ENCODE results near the gene CACNA1S. TPM values are rescaled to one million over a fixed set of nuclear protein-coding genes. Genes with fewer than 3 reads are reported as not detected.

Gene CACNA1S
- total RNA-seq, 2 experiments from 2014 or later: not detected

DNA sequence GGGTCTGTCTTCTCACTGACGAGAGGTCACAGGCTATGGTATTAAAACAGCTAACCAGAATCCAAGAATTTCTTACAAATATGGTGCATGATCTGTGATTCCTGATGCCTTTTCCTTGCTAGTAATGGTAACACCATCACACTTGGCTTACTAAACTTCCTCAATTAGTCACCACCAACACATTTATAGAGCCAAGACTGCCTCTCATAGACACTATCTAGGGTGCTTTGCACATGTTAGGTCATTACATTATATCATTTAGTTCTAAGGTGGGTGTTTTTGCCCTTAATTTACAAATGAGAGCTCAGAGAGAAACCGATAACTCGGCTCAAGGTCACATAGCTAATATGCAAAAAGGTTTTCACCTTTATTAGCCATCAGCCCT, 97.4 kb downstream of the CACNA1S start:
- ATAC-seq: no peak
- H3K4me3 Mint-ChIP-seq: no peak overlapping the region
- ChIA-PET POLR2A (interaction anchor here (1.0 to 1.4 kb wide), 2 partner anchors 9 to 16 kb away, joined by 3 read pairs; no protein-coding TSS in a partner anchor), CTCF (interaction anchor here (0.9 to 10.9 kb wide), 6 partner anchors 11 to 104 kb away, joined by 4 to 130 read pairs (median 24); partner anchors contain the start of genes CACNA1S and KIF21B)
- peaks cover 64% of the 10 kb centered on the region for H3K36me3 Mint-ChIP-seq (ENCODE audit: low read depth)
- no peak for DNase-seq
- H3K27me3 Mint-ChIP-seq (ENCODE audit: low read depth): no peaks in the 10 kb centered on the region
- no peaks in the 10 kb centered on the region for H3K9me3 Mint-ChIP-seq (ENCODE audit: insufficient read depth)
- peak overlapping the region; percentile 100 for H3K27ac Mint-ChIP-seq
- peaks cover 98% of the 10 kb centered on the region for H3K4me1 Mint-ChIP-seq (ENCODE audit: low read depth)

DNA sequence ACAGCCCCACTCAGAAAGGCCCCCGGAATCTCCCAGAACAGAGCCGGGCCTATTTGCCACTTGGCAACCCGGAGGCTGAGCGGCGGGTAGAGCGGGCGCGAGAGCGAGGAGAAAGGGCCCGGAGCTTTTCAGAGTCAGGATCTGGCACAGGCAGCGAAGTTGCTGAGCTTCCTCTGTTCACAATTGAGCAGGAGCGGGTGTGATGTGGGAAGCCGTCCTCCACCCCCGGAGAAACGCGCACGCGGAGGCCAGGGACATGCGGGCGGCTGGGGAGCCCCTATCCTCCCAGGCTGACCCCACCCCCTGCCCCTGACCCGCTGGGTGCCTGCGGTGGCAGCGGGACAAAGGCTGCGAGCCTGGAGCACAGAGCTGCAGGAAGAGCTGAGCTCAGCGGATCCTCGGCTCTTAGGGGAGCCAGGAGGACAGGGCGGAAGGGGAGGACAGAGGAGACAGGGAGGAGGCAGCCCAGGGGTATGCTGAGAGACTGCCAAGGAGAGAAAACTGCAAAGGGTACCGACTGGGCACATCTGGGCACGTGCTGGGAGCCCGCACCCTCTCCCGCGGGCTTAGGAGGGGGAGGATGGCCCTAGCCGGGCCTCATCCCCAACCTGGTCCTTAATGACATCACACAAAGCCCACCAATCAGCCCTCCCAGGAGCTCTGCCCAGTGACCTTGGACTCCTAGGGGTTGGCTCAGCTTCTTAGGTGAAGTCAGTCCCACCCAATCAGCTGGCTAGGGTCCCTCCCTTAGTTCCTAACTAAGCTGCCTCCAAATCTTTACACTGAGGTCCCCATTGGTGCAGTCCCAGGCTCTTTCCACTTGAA, 98.0 kb downstream of the CACNA1S start:
- ChIA-PET POLR2A (no interaction called here), CTCF (interaction anchor here (2.7 to 10.9 kb wide), 4 partner anchors 11 to 42 kb away, joined by 21 to 130 read pairs (median 31); partner anchors contain the start of gene KIF21B)
- Mint-ChIP-seq H3K27me3 (ENCODE audit: low read depth) (no peaks in the 10 kb centered on the region), H3K36me3 (ENCODE audit: low read depth) (peaks cover 64% of the 10 kb centered on the region), H3K27ac (peak overlapping the region; percentile 100), H3K9me3 (ENCODE audit: insufficient read depth) (no peaks in the 10 kb centered on the region), H3K4me1 (ENCODE audit: low read depth) (peaks cover 98% of the 10 kb centered on the region), H3K4me3 (peak overlapping the region; percentile 73)
- ATAC-seq (no peak), DNase-seq (no peak)

DNA sequence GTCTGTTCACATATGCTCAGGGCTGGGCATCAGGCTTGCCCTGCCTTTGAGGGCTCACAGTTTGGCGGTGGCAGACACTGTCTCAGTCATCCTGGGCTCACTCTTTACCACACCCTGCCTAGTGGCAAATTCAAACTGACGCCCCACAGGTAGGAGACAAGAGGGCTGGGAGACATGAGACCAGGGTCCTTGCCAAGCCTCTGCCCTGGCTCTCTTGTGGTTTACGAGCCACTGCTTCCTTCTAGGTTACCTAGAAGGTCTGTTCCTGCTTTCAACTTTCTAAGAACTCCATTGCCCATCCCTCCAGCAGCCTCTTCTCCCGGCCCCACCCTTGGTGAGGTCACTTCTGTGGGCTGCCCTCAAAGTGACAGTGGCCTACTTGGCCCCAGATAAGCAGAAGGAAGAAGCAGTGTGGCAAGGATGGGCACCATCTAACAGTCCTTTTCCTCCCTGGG, 99.2 kb downstream of the CACNA1S start:
- H3K4me3 Mint-ChIP-seq: peak overlapping the region; percentile 73
- ATAC-seq (peak; percentile 72), DNase-seq (peak; percentile 72)
- no peaks in the 10 kb centered on the region for H3K27me3 Mint-ChIP-seq (ENCODE audit: low read depth)
- CTCF ChIA-PET: interaction anchor here (0.7 to 0.9 kb wide), 2 partner anchors 13 to 30 kb away, joined by 3 to 4 read pairs; no protein-coding TSS in a partner anchor
- peaks cover 92% of the 10 kb centered on the region for H3K4me1 Mint-ChIP-seq (ENCODE audit: low read depth)
- H3K27ac Mint-ChIP-seq: peak overlapping the region; percentile 100
- H3K36me3 Mint-ChIP-seq (ENCODE audit: low read depth): peaks cover 64% of the 10 kb centered on the region
- H3K9me3 Mint-ChIP-seq (ENCODE audit: insufficient read depth): no peaks in the 10 kb centered on the region
- POLR2A ChIA-PET: interaction anchor here (2.2 kb wide), 1 partner anchor 10 kb away, joined by 8 read pairs; the partner anchor contains the start of gene KIF21B

DNA sequence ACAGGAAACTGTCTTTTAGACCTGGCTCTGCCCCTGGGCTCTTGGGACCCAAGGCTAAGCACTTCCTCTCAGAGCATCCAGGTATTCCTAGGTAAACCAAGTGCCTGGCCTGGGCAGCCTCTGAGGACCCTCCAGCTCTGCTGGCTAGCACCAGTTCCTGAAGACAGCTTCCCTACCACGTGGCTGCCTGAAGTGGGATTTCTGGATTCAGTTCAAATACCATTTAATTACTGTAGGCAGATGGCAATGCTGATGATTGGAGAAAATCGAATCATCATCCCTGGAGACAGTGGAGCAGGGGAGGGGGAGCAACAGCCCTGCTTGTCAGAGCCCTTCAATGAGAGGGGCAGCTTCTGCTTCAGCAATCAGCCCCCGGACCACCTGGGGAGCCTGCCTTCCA, 100.6 kb downstream of the CACNA1S start:
- POLR2A ChIA-PET: interaction anchor here (1.3 to 2.2 kb wide), 2 partner anchors 8 to 11 kb away, joined by 7 to 8 read pairs; partner anchors contain the start of gene KIF21B
- ATAC-seq: no peak

DNA sequence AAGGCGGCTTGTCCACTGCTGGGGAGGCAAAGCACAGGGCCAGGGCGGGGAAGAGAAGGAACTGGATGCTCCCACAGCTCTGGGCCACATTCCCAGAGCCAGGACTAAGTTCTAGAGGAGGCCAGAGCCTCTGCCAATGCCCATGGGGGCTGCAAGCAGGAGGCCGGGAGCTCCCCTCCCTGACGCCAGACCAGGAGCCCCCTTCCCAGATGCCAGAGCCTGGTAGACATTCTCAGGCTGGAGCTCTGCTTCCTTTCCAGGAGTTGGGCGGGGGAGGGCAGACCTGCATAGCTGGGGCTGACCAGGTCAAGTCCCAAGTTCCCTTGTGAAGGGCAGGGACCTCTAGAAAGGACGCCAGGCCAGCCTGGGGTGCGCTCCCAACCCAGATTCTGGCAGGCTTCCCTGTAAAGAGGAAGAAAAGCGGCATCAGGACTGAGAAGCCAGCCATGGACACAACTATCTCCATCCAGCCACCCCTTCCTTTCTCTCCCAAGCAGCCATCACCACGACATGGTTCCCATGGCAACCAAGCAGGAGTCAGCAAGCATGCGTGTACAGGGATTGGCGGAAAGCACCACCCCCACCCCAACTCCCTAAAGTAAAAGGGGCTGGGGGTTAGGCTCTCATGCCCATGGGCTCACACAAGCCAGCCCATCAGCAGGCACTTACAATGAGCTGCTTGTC, 102.1 kb downstream of the CACNA1S start:
- ATAC-seq: no peak
- Mint-ChIP-seq H3K9me3 (ENCODE audit: insufficient read depth) (no peaks in the 10 kb centered on the region), H3K27ac (peak overlapping the region; percentile 76), H3K4me1 (ENCODE audit: low read depth) (peaks cover 63% of the 10 kb centered on the region), H3K27me3 (ENCODE audit: low read depth) (no peaks in the 10 kb centered on the region), H3K36me3 (ENCODE audit: low read depth) (peaks cover 40% of the 10 kb centered on the region), H3K4me3 (no peak overlapping the region)
- CTCF ChIA-PET: interaction anchor here (0.9 to 2.9 kb wide), 3 partner anchors 10 to 38 kb away, joined by 4 to 15 read pairs (median 11); no protein-coding TSS in a partner anchor
- POLR2A ChIA-PET: interaction anchor here (1.3 kb wide), 1 partner anchor 9 kb away, joined by 7 read pairs; no protein-coding TSS in a partner anchor
- no peak for DNase-seq

More for the DNA sequence above, 100.6 kb downstream of the CACNA1S start:
- no peak for DNase-seq
- CTCF ChIA-PET: interaction anchor here (1.1 to 2.9 kb wide), 3 partner anchors 9 to 32 kb away, joined by 3 to 15 read pairs (median 11); no protein-coding TSS in a partner anchor
- Mint-ChIP-seq H3K27ac (peak overlapping the region; percentile 100), H3K9me3 (ENCODE audit: insufficient read depth) (no peaks in the 10 kb centered on the region), H3K27me3 (ENCODE audit: low read depth) (no peaks in the 10 kb centered on the region), H3K4me1 (ENCODE audit: low read depth) (peaks cover 78% of the 10 kb centered on the region), H3K36me3 (ENCODE audit: low read depth) (peaks cover 51% of the 10 kb centered on the region), H3K4me3 (peak overlapping the region; percentile 13)

DNA sequence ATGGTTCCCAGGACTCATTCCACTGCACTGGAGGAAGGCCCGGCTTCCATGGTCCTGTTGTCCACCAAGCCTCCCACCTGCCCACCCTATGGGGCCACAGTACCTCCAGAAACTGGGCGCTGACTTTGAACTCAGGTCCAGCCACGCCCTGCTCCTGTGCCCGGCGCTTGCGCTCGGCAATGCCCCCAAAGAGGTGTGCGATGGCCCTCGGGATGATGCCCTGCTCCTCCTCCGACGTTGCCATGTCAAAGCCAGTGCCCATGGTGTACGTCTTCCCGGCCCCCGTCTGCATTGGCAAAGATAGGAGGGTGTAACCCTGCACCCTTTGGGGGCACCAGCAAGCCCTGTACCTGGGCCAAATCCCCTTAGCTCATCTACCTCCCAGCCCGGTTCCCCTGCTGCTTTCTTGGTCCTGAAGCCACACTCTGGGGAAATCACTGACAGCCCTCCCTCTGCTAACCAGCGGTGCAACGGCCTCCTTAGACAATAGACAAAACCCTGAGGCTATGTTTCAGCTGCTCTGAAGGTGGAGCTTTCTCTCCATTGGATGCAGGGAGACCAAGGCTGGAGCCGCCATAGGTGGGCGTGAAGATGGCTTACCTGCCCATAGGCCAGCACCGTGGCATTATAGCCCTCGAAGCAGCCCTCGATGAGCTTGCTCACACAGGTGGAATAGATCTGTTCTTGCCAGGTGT, 103.4 kb downstream of the CACNA1S start:
- POLR2A ChIA-PET: interaction anchor here (1.0 kb wide), 1 partner anchor 9 kb away, joined by 3 read pairs; no protein-coding TSS in a partner anchor

DNA sequence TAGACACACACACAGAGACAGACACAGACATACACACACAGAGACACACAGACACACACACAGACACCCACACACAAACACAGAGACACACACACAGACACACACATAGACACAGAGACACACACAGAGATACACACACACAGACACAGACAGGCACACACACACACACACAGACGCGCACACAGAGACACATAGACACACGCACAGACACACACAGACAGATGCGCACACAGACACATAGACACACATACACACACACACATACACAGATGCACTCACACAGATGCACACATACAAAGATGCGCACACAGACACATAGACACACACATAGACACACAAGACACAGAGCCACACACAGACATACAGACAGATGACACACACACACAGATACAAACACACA, 104.7 kb downstream of the CACNA1S start:
- Mint-ChIP-seq H3K4me3 (no peak overlapping the region), H3K9me3 (ENCODE audit: insufficient read depth) (no peaks in the 10 kb centered on the region), H3K4me1 (ENCODE audit: low read depth) (peaks cover 36% of the 10 kb centered on the region), H3K36me3 (ENCODE audit: low read depth) (peaks cover 56% of the 10 kb centered on the region), H3K27me3 (ENCODE audit: low read depth) (no peaks in the 10 kb centered on the region), H3K27ac (no peak overlapping the region)
- POLR2A ChIA-PET: no interaction called here
- DNase-seq (no peak), ATAC-seq (no peak)
- CTCF ChIA-PET: no interaction called here

More for the DNA sequence above, 103.4 kb downstream of the CACNA1S start:
- ATAC-seq (no peak), DNase-seq (no peak)
- CTCF ChIA-PET: interaction anchor here (0.9 to 2.9 kb wide), 3 partner anchors 11 to 37 kb away, joined by 3 to 15 read pairs (median 4); no protein-coding TSS in a partner anchor
- Mint-ChIP-seq H3K4me1 (ENCODE audit: low read depth) (peaks cover 50% of the 10 kb centered on the region), H3K4me3 (no peak overlapping the region), H3K27me3 (ENCODE audit: low read depth) (no peaks in the 10 kb centered on the region), H3K27ac (peak overlapping the region; percentile 64), H3K36me3 (ENCODE audit: low read depth) (peaks cover 50% of the 10 kb centered on the region), H3K9me3 (ENCODE audit: insufficient read depth) (no peaks in the 10 kb centered on the region)

DNA sequence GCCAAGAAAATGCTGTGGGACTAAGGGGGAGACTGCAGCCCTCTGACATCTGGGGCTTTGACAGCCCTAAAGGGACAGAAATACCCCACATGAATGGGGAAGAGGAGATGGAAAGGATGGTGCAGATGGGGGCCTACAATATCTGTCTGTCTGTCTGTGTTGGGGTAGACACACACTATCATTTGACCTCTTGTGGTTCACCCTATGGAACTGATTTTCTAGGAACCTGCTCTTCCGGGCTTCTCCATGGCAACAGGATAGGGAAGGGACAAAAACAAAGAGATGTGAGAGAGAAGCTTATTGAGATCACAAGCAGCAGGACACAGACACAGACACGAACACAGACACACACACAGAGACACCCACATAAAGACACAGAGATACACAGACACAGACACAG, 105.8 kb downstream of the CACNA1S start:
- ChIA-PET CTCF (interaction anchor here (1.6 to 2.3 kb wide), 2 partner anchors 15 to 35 kb away, joined by 5 read pairs; no protein-coding TSS in a partner anchor), POLR2A (interaction anchor here (0.5 to 1.2 kb wide), 2 partner anchors 9 to 14 kb away, joined by 3 read pairs; no protein-coding TSS in a partner anchor)
- DNase-seq (no peak), ATAC-seq (no peak)
- Mint-ChIP-seq H3K36me3 (ENCODE audit: low read depth) (peaks cover 57% of the 10 kb centered on the region), H3K27me3 (ENCODE audit: low read depth) (no peaks in the 10 kb centered on the region), H3K9me3 (ENCODE audit: insufficient read depth) (no peaks in the 10 kb centered on the region), H3K4me3 (no peak overlapping the region), H3K27ac (no peak overlapping the region), H3K4me1 (ENCODE audit: low read depth) (peaks cover 26% of the 10 kb centered on the region)

DNA sequence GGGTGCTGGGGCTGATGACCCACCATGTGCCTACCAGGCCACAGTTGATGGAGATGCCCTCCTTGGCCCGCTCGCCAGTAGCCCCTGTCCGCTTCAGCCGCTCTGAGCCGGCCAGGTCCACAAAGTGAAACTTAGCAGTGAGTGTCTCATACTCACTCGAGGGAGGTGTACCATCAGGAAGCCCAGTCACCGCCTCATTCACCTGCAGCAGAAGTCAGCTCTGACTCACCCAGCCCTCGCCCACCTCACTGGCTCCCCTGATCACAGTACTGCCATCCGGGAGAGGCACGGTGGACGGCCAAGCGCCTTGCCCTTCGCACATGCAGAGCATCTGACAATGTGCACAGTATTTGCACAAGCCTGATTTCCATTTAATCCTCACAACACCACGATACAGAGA, 107.5 kb downstream of the CACNA1S start:
- DNase-seq (no peak), ATAC-seq (no peak)
- H3K4me3 Mint-ChIP-seq: no peak overlapping the region
- CTCF ChIA-PET: interaction anchor here (1.0 to 2.3 kb wide), 4 partner anchors 17 to 114 kb away, joined by 3 to 5 read pairs (median 4); no protein-coding TSS in a partner anchor
- H3K27me3 Mint-ChIP-seq (ENCODE audit: low read depth): no peaks in the 10 kb centered on the region
- H3K36me3 Mint-ChIP-seq (ENCODE audit: low read depth): peaks cover 60% of the 10 kb centered on the region
- POLR2A ChIA-PET: no interaction called here
- peaks cover 10% of the 10 kb centered on the region for H3K4me1 Mint-ChIP-seq (ENCODE audit: low read depth)
- no peaks in the 10 kb centered on the region for H3K9me3 Mint-ChIP-seq (ENCODE audit: insufficient read depth)
- H3K27ac Mint-ChIP-seq: peak overlapping the region; percentile 47

DNA sequence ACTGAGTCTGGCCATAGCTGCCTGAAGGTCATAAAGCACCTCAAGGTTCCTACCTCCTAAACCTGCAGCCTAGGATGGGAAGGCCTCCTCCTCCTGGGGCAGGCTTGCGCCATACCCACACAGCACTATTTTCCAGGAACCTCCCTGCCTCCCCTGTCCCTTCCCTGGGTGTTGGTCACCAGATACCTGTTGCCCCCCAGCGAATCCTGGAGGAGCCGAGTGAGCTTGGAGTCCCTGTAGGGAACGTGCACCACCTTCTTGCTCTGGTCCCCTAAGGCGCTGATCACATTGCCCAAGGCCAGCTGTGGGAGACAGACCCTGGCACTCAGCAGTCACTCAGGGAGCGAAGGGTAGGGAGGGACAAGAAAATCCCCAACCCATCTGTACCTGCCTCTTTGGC, 108.1 kb downstream of the CACNA1S start:
- Mint-ChIP-seq H3K4me3 (no peak overlapping the region), H3K4me1 (ENCODE audit: low read depth) (peaks cover 5% of the 10 kb centered on the region), H3K9me3 (ENCODE audit: insufficient read depth) (no peaks in the 10 kb centered on the region), H3K27me3 (ENCODE audit: low read depth) (no peaks in the 10 kb centered on the region), H3K27ac (no peak overlapping the region), H3K36me3 (ENCODE audit: low read depth) (peaks cover 59% of the 10 kb centered on the region)
- ATAC-seq (no peak), DNase-seq (no peak)
- POLR2A ChIA-PET: no interaction called here
- CTCF ChIA-PET: interaction anchor here (1.0 to 1.7 kb wide), 3 partner anchors 23 to 115 kb away, joined by 3 to 5 read pairs (median 4); no protein-coding TSS in a partner anchor

DNA sequence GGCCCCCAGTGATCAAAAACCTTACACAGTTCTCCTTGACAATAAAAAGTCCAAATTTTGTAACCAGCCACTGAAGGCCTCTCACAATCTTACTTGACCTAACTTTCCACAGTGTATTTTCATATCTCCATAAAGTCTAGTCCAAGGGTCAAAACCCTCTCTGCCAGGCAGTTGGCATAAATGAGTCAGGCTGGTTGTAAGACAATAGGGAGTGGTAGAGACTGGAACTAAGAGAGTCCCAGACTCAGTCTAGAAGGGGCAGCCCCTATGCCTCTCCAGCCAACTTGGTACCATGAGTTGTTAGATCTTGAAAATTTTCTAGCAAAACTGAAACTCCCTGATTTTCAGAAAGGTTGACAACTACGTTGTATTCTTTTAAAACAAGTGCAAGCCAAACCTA, 109.7 kb downstream of the CACNA1S start:
- CTCF ChIA-PET: interaction anchor here (1.1 to 1.3 kb wide), 2 partner anchors 23 kb away, joined by 3 read pairs; no protein-coding TSS in a partner anchor
- Mint-ChIP-seq H3K4me3 (no peak overlapping the region), H3K36me3 (ENCODE audit: low read depth) (peaks cover 66% of the 10 kb centered on the region)

More for the DNA sequence above, 109.7 kb downstream of the CACNA1S start:
- POLR2A ChIA-PET: no interaction called here
- DNase-seq (no peak), ATAC-seq (no peak)
- Mint-ChIP-seq H3K4me1 (ENCODE audit: low read depth) (no peaks in the 10 kb centered on the region), H3K27me3 (ENCODE audit: low read depth) (no peaks in the 10 kb centered on the region), H3K27ac (peak overlapping the region; percentile 35), H3K9me3 (ENCODE audit: insufficient read depth) (no peaks in the 10 kb centered on the region)
